Skeletal muscle cell (primary cell): ENCODE data around the gene PRR32.
"Not testable (repeated sequence)": the region's sequence is repeated elsewhere in the genome, so short reads cannot be mapped to it uniquely, and the experiment has no call there.

Source experiments
- DNase-seq: peaks from one replicate; pipeline ENCODE4 v3.0.0-alpha.2; 2010; ENCODE audit warnings: low read depth
- H3K4me3 ChIP-seq: 2 replicates; pipeline ENCODE4 v1.5.1; 2011; ENCODE audit warnings: low read depth, mild to moderate bottlenecking, control low read depth, low read length, moderate library complexity

The PRR32 gene, protein sequence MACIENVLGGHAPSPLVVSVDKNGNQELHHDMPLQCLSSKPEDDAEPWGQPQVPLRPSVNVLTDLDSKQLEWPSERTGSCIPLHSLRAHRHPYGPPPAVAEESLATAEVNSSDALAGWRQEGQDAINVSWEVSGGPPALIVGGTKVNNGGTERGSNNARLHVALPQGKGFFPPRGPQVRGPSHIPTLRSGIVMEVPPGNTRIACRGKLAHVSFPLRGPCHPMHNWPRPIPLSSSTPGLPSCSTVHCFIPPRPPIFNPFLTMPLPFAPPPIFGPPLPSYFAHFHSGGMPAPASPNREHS

DNA sequence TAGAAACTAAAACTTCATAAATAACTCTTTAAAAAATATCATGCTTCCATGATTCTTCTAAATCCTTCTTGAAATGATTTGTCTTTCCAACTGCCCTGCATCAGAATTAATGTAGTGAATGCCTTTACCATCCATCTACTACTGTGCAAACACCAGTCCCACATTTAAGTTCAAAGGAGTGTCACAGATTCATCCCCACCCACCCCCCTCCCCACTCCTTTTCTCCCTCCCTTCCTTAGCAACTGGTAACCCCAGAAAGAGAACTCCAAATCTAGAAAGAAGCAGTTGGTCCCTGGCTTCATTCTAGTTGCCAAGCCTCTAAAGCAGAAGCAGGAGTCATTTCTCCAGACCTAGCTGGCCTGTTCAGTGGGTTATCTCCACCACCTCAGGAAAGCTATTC is at the start of gene PRR32:
TSS of gene PRR32 (plus strand) at position 301 of the 400 bp plus-strand sequence. CDS start 115 bp downstream, outside the sequence.
- H3K4me3 ChIP-seq, result no peak within 1 kb of the TSS
- no peak for DNase-seq

DNA sequence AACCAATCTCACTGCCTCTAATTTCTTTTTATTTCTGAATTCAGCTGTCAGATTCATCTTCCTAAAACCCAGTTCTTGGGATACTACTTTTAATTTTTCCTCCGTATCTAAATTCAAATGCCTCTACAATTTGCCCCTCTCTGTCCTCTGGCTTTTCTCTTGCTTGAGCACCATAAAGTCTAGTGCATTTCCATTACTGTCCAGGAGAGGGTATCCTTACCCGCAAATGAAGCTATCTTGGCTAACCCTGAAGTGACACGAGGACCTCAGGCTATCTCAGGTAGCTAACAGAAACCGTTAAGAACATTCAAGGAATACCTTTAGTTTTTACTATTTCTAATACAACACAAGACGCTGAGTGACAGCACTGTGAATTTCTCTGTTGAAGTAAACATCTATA is 49.4 kb upstream of the PRR32 start:
- no peak for DNase-seq
- H3K4me3 ChIP-seq, result no peak overlapping the region

DNA sequence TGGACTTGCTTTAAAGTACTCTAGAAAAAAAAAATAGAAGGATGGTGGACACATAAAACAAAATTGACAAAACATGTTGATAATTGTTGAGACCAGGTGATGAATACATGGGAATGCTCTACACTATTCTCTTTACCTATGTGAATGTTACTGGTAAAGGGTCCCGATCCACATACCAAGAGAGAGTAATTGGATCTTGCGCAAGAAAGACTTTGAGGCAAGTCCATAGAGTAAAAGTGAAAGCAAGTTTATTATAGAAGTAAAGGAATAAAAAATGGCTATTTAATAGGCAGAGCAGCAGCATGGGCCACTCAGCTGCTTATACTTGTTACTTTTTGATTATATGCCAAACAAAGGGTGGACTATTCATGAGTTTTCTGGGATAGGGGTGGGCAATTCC is 34.0 kb upstream of the PRR32 start:
- H3K4me3 ChIP-seq, result no peak overlapping the region
- DNase-seq, result no peak

DNA sequence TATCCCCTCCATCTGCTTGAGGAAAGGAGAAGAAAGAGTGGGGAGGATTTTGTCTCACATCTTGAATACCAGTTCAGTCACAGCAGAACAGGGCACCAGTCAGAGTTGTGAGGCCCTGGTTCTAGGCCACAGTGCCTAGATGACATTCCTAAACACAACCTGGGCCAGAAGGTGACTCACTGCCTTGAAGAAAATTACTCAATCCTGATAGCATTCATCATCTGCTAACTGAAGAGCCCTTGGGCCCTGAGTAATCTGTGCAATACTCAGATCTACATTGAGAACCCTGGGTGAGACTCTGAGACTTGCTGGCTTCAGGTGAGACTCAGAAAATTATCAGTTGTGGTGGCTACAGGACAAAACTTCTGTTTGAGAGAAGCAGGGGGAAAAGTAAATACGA is 20.5 kb upstream of the PRR32 start:
- DNase-seq, result no peak
- no peak overlapping the region for H3K4me3 ChIP-seq

DNA sequence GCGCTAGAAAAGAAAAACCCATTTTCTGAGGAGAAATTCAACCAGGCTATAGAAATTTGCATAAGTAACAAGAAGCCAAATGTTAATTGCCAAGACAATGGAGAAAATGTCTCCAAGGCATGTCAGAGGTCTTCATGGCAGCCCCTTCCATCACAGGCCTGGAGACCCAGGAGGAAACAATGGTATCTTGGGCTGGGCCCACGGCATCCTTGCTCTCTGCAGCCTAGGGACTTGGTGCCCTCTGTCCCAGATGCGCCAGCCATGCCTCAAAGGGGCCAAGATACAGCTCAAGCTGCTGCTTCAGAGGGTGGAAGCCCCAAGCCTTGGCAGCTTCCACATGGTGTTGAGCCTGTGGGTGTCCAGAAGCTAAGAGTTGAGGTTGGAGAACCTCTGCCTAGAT is 12.7 kb upstream of the PRR32 start:
- not testable (repeated sequence) for DNase-seq, H3K4me3 ChIP-seq

DNA sequence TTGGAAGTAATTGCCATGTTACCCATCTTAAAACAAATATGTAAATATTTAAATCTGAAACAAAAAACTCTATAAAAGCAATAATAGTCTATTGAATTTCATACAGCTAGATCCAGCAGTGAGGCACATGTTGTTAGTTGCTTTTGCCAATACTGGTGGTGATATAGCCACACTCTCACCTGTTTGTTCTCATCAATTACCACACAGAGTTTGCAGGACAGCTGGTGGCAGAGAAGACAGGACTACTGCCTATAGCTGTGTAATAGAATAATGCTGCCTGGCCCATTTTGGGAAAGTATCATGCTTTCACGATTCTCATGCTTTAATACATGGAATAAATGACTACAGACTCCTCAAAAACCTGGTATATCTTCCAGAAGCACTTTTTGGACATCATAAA is 3.7 kb upstream of the PRR32 start:
- no peak for DNase-seq
- no peak overlapping the region for H3K4me3 ChIP-seq

DNA sequence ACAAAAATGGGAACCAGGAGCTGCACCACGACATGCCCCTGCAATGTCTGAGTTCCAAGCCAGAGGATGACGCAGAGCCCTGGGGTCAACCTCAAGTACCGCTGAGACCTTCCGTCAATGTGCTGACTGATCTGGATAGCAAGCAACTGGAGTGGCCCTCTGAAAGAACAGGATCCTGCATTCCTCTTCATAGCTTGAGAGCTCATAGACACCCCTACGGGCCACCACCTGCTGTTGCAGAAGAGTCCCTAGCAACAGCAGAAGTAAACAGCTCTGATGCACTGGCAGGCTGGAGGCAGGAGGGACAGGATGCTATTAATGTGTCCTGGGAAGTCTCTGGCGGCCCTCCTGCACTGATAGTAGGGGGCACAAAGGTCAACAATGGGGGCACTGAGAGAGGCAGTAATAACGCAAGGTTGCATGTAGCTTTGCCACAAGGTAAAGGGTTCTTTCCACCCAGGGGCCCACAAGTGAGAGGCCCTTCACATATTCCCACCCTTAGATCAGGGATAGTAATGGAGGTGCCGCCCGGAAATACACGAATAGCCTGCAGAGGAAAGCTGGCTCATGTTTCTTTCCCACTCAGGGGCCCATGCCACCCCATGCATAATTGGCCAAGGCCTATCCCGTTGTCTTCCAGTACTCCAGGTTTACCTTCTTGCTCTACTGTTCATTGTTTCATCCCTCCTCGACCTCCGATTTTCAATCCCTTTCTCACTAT is 1.3 kb downstream of the PRR32 start:
- no peak for DNase-seq
- no peak overlapping the region for H3K4me3 ChIP-seq

DNA sequence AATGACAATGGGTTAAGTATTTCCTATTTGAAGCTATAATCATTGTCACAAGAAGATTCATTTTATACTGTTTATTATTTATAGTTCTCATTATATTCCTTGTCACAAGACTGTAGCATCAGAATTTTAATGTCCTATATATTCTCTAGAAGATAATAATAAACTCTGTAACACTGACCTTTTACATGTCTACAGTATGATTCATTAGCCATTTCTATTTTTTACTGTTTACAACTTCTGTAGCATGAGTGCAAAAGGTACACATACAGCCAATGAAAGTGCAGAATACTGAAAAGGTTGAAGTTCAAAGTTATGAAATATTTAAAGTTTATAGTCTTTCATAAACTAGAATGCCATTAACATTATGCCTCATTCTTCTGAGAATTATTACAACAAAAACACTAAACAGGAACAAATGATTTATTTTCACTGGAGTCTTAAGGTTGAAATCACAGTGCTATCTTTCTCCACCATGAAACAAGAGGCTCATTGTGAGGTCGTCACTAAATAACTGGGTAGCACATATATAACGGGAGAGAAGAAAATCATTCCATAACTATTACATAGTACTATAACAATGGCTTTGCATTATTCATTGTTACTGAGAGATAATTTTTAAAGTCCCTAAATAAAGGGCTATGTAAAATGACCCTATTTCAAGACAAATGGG is 4.9 kb downstream of the PRR32 start:
- no peak for DNase-seq

DNA sequence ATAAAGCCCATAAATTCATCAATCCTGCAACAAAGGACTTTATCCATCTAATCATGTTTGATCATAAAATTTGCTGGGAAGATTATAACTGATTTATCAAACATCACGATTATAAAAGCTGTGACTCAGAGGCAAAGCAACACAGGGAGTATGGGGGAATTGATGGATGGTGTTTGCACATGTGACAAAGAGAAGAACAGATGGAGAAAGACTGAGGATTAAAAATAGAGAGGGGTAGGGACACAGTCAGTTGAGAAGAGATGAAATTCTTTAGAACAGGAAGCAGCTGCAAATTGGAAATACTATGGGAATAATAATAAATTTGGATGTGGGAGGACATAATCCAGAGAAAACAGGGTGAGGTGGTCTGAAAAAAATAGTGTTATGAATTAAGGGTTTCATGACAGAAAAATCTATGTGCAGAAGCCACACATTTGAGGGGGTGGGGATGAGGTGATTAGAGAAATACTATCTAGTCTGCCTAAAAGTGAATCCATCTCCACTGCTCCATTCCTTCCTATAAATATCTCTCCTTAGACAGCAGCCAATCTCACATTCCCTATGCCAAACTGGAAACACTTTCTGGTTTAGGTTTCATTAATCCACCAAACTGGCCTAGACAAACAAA is 6.2 kb downstream of the PRR32 start:
- no peak for DNase-seq
- no peak overlapping the region for H3K4me3 ChIP-seq

More for the DNA sequence above, 4.9 kb downstream of the PRR32 start:
- H3K4me3 ChIP-seq, result no peak overlapping the region

DNA sequence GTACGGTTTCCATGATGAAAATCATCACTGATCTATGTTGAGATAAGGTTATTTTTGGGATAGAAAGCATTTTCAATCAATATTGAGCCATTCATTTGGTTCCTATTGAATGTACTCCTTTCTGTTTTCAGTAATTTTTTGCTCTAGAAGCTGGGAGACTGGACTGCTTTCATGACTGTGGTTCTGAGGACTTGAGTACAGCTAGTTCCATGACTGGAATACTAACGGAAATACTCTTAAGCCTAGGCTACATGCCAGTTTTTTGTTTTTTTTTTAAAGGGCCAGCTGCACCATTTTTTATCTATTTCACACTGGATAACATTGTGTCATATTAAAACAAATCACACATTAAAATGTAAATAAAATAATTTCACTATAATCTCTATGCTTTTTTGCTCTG is 16.7 kb downstream of the PRR32 start:
- H3K4me3 ChIP-seq, result no peak overlapping the region
- no peak for DNase-seq

DNA sequence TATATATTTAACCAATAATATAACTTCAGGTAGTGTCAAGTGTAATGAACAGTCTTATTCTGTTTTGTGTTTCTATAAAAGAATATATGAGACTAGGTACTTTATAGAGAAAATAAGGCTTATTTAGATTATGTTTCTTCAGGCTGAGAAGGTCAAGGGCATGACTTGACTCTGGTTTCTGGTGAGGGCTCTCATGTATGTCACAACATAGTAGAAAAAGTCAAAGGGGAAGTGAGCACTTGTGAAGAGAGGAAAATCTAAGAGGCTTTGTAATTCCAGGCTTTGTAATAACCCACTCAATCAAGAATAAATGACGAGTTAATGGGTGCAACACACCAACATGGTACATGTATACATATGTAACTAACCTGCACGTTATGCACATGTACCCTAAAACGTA is 27.6 kb downstream of the PRR32 start:
- DNase-seq, result no peak
- H3K4me3 ChIP-seq, result no peak overlapping the region

DNA sequence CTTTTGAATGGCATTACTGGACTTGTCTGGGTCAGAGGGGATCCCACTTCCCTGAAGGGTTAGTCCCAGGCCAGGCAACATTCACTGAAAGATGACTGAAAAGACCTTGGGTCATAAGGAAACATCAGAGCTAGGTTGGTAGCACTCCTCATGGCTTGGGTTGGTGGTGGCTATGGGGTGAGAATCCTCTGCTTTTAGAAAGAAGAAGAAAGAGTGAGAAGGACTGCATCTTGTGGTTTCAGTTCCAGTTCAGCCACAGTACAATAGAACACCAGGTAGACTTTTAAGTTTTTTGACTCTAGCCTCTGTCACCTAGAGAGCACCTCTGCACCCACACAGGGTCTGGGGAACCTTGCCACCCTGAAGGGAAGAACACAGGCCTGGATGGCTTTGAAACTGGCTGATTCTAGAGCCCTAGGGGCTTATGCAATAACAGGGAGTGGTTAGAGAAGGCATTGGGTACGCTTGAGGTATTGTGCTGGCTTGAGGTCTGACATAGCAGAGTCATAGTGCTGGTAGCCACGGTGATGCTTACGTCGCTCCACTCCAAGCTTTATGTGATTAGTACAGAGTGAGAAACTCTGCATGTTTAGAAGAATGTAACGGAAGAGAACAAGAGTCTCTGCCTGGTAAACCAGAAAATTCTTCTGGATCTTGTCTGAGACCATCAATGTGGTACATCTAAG is 36.5 kb downstream of the PRR32 start:
- DNase-seq, result no peak
- H3K4me3 ChIP-seq, result no peak overlapping the region
